GM18951 (cell line): ENCODE data around the gene PFDN2.
A peak's percentile ranks its signal among the peaks of the same experiment; 100 is the strongest.

Experiments
- POLR2A ChIP-seq: IDR thresholded peaks from 4 replicates; pipeline ENCODE4 v1.6.1; 2011; ENCODE audit warnings: mild to moderate bottlenecking; ENCODE audit not compliant: insufficient read length, insufficient read depth; ENCODE audit errors: extremely low read depth
- in situ Hi-C: fragments of 300-500 bp; cut with MboI; formaldehyde crosslinking; loops from one replicate; pipeline ENCODE4 v1.12.0; 2022; ENCODE audit warnings: low sequenced_read_pairs, mixed read lengths, inconsistent platforms; ENCODE audit not compliant: unreplicated experiment

Gene PFDN2

DNA sequence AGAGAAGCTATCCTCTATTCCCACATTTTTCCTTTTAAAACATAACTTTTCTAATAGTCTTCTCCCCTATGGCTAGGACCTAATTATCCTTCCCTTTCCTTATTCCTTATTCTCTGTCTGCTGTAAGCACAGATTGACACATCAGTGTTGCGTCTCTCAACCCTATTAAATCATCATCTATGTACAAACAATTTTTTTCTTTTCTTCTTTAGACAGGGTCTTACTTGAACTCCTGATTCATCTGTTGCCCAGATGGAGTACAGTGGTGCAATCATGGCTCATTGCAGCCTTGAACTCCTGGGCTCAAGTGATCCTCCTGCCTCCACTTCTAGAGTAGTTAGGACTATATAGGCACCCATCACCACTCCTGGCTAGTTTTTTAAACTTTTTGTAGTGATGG lies 11.4 kb downstream of the PFDN2 start:
- in situ Hi-C loops: no loop called here
- TF ChIP-seq POLR2A: no peak

- in situ Hi-C loops: no loop called here
- no peak for TF ChIP-seq POLR2A
Measured at GRCh38 chr1:161100556-161100955, 17.3 kb downstream of the PFDN2 start.

DNA sequence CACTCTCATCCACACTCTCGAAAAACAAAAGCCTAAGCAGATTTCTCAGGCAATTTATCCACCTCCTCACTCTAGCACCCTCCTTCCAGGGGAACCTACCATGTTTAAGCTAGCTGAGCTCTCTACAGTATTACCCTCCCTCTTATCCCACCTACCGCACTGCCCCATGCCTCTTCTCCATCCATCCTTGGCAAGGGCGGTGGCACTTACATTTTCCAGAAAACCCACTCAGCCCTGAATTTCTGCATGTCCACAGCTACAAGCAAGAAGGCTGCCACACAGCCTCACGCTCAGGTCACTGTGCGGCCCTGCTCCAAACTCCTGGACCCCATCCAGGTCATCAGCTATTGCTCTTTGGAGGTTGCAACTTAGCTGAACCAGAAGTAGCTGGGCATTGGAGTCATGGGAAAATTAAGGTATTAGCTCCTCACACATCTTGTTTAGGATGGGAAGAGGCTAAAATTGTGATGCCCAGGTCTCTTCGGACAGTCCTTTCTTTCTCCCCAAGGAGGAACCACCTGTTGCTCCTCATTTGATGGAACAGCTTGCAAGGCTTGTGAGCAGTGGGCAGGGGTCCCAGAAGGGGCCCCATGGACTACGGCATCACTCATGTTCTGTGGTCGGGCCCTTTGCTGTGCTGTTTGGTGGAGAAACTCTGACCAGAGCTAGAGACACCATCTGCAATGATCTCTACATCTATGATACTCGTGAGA lies 18.6 kb downstream of the PFDN2 start:
- TF ChIP-seq POLR2A: no peak
- in situ Hi-C loops: no loop called here

GRCh38 chr1:161098210-161099068 lies 19.4 kb downstream of the PFDN2 start, which contains the start of gene KLHDC9:
KLHDC9 (plus strand) TSS chr1:161098361; CDS start chr1:161098536, 175 bp downstream.
- in situ Hi-C loops: no loop called here
- TF ChIP-seq POLR2A: peak; percentile 47

DNA sequence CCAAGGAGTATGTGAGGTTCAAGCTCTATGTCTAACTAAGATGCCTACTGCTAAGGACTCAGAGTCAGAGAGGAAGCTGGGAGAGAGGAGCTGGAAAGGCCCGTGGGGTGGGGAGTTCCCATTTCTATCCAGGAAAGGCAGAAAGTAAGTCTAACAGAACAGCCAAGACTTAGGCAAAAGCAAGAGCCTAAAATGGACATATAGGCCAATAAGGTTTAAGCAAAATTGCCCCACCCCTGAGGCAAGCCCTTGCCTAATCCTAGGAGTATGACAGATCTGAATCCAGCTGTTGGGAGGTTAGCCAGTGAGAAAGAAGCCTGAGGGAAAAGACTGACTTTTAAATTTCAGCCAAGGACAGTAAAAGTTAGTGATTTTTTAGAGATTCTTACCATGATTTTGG lies 21.3 kb downstream of the PFDN2 start:
- TF ChIP-seq POLR2A: no peak
- in situ Hi-C loops: no loop called here

DNA sequence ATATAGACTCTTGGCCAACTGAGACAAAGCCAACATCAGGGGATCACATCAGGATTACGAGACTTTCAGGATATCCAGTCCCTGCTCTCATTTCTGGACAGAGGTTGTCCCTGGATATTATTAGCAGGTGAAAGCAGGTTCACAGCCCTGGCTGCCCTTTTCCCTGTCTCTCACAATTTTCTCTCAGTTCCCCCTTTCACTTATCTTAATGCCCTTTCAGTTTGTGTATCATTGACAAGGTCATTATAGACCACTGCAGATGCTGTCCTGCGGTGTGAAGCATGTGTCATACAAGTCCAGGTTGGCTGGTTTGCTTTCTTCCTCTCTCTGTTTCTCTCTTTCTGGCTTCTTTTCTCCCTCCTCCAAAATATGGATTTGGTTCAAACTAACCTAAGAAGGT lies 21.8 kb downstream of the PFDN2 start:
- no peak for TF ChIP-seq POLR2A
- in situ Hi-C loops: no loop called here

GRCh38 chr1:161095230-161095629 lies 22.6 kb downstream of the PFDN2 start:
- no peak for TF ChIP-seq POLR2A
- in situ Hi-C loops: no loop called here

GRCh38 chr1:161094481-161094880 lies 23.4 kb downstream of the PFDN2 start:
- no peak for TF ChIP-seq POLR2A
- in situ Hi-C loops: no loop called here

GRCh38 chr1:161092621-161093028 lies 25.2 kb downstream of the PFDN2 start:
- in situ Hi-C loops: no loop called here
- TF ChIP-seq POLR2A: no peak

- in situ Hi-C loops: no loop called here
- TF ChIP-seq POLR2A: no peak
Measured at GRCh38 chr1:161091796-161092507, 25.9 kb downstream of the PFDN2 start.

- in situ Hi-C loops: no loop called here
- TF ChIP-seq POLR2A: no peak
Measured at GRCh38 chr1:161091093-161091492, 26.7 kb downstream of the PFDN2 start.

- no peak for TF ChIP-seq POLR2A
- in situ Hi-C loops: no loop called here
Measured at GRCh38 chr1:161090617-161091016, 27.2 kb downstream of the PFDN2 start.

DNA sequence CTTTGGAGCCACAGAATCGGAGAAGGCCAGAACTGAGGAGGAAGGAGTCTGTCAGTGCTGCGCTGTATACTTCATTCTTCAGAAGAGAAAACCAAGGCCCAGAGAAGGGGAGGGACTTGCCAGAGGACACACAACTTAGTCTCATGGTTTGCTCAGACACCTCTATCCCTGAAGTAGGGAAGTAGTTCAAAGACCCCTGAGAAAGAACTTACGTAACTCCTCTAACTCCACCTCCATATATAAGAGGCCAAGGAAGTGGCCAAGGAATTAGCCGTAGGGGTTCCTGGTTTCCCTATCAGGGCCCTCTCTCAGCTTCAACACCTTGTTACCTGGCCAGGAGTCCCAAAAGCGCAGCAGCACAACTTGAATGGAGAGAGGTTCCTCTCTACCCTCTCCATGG lies 27.9 kb downstream of the PFDN2 start:
- in situ Hi-C loops: no loop called here

GRCh38 chr1:161089251-161089924 lies 28.4 kb downstream of the PFDN2 start, which contains the start of gene NECTIN4:
NECTIN4 (minus strand) TSS chr1:161089558; CDS start chr1:161089296, 262 bp downstream.
- TF ChIP-seq POLR2A: no peak
- in situ Hi-C loops: no loop called here

More for the DNA sequence above, 27.9 kb downstream of the PFDN2 start:
- TF ChIP-seq POLR2A: no peak
